GM18861 (cell line): ENCODE results near the gene CDC73.
"Not testable (repeated sequence)": the region's sequence is repeated elsewhere in the genome, so short reads cannot be mapped to it uniquely, and the experiment has no call there.

Experiments used
- ATAC-seq: cut with Tn5 transposase; IDR thresholded peaks from one replicate; pipeline ENCODE4 v1.9.1; 2021; ENCODE audit not compliant: unreplicated experiment

CDC73 gene

DNA sequence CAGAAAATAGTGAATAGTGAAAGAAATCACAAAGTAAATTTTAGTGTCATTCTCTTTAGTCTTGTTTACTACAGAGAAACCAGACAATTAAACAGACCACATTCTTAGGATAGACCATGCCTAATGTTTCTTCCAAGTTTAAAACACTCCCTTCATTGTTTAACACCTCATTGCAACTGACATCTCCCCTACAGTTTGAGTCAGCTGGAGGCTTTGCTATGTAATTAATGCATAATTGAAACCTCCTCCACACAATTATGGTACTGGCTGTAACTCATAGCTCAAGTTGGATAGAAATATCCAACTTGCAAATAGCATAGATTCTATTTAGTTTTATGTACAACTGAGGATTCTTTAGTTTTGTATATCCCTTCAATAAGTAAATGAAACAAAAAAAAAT lies 99.8 kb downstream of the CDC73 start:
- ATAC-seq: no peak

DNA sequence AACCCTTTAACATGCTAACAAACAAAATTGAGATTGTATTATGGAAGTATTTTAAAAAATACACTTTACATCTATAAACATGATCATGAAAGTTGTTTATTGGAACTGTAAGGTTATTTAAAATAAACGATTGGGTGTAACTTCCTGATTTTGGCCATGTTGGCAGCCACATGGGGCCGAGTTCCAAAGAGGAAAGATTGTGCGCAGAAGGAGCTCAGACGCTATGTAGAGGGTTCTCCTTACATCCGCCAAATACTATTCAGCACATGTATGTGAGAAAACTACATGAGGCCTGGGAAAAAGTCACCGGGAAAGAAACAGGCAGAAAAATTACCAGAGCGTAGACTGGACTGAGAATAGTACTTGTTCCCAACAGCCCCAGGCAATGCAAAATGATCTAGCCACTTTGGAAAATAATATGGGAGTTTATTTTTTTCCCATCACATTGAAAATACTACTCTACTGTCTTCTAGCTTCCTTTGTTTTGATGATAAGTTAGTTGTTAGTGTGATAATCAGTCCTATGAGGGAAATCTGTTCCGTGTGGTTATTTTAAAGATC lies 100.3 kb downstream of the CDC73 start:
- no peak for ATAC-seq

DNA sequence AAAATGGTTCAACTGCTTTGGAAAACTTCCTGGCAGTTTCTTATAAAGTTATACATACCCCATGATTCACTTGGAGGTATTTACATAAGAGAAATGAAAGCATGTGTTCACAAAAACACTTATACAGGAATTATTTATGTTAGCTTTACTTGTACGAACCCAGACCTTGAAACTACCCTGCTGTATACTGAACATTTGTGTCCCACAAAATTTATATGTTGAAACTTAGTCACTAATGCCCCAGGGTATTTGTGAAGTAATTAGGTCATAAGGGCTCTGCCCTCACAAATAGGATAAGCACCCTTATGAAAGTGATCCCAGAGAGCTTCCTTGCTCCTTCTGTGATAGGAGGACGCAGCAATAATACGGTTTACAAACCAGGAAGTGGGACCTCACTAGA lies 107.3 kb downstream of the CDC73 start:
- ATAC-seq: no peak

DNA sequence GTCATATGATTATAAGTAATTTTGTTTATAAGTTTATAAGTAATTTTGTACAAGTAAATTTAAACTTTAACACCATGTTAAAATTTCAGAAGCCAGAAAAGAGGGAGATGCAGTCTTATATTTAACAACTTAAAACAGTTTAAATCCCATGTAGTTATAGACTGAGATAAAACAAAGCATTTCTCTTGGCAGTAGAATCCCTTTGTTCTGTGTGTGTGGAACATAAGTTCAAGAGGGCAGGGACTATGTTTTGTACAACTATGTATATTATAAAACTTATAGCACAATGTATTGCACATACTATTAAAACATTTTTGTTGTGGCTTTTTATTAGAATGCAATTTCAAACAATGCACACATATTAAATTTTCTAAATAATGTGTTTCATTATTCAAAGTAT lies 109.3 kb downstream of the CDC73 start:
- not testable (repeated sequence) for ATAC-seq

DNA sequence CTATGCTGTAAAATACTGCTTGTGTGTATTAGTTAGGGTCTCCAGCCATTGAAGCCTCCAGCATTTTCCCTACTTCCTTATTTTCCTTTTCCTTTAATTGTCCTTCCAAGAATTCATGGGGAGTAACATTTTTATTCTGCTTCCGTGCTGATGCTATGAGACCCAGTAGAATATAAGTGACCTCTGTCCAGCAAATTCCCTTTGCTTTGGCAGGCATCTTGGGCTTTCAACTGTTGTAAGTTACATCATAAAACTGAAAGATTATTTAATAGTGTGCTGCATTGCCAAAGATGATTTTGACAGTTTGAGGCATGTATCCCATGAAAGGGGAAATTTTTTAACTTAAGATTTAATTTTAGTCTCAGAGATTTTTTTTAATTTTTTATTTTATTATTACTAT lies 112.7 kb downstream of the CDC73 start:
- no peak for ATAC-seq

DNA sequence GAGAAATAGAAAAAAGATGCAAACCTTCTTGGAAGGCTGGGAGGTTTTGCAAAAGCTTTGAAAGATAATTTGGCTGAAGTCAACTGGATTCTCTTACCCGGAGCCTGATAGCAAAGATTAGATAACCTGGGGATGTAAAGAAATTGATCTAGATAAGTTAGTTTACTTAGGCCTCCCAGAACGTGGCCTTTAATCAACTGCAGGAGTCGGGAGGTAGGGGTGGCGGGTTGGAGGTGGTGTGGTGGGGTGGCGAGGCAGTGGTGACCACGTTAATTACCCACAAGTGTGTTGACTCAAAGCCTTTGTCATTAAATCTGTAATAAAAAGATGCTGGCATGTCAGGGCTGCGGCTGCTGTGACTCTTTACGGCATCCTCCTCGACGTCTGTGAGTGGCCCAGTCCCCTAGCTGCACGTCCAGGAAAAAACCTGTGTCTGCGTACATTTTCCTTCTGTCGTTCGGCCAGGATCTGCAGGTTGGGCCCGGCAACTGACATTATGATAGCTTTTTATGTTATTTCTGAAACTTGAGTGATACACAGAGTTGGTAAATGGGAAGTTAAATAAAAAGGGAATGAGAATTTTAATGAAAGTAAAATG lies 115.6 kb downstream of the CDC73 start:
- ATAC-seq: no peak

DNA sequence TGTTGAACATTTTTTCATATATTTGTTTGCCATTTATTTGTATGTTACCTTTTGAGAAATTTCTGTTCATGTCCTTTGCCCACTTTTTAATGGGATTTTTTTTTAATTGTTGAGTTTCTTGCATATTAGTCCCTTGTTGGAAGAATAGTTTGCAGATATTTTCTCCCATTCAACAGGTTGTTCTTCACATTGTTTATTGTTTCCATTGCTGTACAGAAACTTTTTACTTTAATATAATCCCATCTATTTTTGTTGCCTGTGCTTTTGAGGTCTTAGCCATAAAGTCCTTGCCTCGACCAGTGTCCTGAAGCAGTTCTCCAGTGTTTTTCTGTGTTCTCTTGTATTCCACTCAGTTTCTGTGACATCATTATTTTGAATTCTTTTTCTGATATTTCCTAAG lies 118.8 kb downstream of the CDC73 start:
- no peak for ATAC-seq

DNA sequence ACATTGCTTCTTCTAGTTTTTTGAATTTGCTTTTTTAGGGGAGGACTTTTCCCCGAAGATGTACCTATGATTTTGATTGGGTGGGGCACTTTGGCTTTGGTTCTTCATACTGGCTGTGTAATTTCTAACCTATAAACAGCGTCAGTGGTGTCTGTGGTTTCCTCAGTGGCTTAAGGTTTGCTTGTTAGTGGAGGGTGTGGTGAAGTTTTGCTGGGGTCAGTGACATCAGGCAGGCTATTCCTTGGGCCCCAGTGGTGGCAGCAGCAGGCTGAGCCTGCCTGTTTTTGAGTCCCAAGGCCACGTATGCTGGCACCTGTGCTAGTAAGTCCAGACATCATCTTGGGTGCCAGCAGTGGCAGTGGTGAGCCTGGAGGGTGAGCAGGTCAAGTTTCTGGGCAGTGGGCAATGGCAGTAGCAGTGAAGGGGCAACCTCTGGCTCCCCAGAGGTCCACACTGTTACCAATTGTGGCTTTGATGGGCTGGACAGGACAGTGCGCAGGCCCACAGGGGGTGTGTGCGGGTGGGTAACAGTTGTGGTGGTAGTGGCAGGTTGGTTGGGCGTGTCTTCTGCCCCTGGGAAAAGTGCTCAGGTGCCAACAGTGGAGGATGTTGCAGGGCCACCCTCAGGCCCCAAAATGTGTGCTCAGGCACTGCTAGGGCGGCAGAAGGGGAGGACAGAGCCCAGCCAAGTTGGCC lies 119.4 kb downstream of the CDC73 start:
- no peak for ATAC-seq

DNA sequence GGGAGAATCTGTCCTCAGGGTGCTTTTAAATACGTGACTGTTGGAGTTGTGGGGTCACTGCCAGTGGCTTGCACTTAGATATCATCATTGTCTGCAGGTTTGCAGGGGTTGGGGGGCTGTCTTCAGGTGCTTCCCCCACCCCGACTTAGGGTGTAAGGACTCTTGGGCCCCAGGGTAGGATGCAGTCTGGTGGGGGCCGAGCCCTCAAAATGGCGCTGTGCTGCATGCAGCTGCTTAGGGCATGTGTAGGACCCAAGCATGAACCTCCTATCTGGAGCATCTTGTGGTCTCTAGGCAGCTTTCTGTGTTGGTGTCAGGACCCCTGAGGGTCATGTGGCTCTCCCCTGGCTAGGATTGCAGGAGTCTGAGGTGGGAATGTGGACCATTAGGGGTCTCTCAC lies 120.2 kb downstream of the CDC73 start:
- ATAC-seq: no peak

DNA sequence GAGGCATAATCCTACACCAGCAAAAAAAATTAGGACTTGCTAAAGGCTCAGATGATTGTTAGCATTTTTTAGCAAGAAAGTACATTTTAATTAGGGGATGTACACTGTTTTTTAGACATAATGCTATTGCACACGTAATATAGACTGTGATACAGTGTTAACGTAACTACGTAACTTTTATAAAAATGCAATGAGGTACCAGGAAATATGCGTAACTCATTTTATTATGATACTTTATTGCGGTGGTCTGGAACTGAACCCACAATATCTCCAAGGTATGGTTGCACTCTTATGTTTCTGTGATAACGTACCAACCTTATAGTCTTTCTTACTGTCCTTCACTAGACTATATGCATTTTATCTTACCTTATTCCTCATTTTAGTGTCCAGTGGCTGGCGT lies 127.4 kb downstream of the CDC73 start:
- no peak for ATAC-seq

DNA sequence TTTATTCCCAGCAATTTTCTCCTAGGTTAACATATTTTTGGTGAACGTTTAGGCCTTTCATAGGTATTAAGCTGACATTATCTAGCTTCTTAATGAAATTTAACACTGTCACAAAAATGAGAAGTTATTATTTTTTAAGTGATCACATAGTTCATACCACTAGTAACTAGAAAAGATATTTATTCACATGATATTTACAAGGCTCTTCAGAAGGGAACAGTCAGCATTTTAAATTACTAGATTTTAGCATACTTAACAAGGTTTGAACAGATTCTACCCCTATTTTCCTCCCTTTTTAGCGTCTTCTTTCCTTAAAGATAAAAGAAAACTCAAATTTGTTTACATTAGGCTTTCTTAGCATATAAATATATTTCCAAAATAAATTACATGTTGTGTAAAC lies 130.1 kb downstream of the CDC73 start:
- ATAC-seq: no peak

DNA sequence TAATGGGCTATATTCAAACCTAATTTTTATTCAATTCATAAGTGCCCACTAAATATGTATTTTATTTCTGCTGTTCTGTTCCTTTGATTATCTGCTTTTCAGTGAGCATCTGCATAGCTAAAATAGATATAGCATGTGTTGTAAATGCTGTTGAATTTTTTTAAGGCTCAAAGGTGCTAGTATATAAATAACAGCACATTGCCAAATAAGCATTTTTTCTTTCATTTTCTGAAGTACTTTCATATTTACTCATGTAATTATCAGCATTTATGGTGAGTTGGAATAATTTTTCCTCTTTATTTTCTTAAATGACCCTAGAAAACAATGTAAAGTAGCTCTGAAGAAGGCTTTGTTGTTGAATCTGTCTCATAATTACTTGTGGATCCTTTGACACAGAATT lies 134.2 kb downstream of the CDC73 start:
- no peak for ATAC-seq

DNA sequence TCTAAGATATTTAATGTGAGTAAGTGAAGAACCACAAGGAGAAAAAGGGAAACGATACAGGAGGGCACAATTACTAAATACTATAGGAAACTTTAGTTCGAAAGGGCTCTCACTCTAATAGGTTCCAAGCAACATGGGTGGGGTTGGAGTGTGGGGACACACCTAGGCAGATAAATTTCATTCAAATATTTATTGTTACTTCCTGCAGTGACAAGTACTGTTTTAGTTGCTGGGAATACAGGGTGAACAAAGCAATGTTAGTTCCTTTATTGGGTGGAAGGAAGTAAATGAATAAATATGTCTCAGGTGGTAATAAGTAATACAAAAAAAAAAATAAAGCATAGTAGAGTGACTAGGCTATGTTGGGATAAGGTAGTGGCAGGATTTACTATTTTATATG lies 137.8 kb downstream of the CDC73 start:
- no peak for ATAC-seq

DNA sequence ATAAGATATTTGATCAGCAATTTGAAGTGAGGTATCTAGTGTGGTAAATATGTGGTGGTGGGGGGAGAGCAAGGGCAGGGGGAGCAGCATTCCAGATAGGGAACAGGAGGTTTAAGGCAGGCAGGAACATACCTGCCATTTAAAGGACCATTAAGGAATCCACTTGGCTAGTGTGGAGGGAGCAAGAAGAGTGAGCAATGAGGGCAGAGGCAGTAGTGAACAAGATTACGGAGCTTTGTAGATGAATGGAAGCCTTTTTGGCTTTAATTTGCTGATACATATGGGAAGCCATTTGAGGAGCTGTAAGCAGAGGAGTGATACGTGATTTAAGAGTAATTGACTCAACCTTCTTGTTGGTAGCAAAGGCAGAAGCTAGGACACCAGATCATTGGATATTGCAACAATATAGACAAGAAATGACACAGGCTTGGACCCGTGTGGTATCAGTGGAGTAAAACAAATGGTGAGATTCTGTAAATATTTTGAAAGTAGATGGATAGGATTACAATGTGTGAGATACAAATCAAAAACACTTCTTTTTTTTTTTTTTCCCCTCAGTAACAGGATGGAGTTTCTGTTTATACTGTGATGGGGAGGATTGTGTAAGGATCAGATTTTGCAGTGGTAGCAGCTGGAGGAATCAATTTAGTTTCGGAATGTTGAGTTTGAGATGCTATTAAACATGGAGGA lies 138.4 kb downstream of the CDC73 start:
- no peak for ATAC-seq

DNA sequence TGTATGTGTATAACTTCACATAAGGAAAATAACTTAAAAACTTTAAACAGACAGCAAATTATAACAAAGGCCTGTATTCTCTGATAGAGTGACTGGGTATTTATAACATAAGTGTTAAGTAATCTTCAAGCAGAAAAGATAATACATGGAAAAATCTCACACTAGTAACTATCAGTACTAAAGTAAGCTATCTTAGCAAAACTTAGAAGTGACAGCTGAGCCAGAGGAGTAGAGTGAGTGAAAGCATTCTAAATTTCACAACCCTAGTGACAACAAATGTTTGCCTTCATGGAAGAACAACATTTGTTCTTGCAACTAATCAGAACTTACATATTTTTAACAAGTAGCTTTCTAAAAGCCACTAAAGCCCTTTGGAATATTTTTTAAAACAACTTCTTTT lies 139.1 kb downstream of the CDC73 start:
- no peak for ATAC-seq

DNA sequence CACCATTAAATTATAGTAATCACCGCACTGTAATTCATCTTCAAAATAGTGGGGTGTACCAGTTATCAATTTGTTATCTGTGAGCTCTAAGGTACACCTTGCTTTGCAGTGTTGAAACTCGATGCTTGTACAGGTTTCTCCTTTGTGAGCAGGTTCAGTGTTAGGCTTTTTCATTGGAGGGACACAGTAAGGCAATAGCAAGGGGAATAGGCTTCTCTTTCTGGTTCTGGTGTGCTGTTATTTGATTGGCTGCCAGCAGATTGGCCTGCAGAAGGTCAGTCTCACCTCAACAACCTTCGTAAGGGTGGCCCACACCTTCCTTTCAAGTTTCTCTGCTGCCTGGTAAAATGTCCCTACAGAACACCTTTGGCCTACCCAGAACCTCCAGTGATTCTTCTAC lies 140.8 kb downstream of the CDC73 start:
- no peak for ATAC-seq

DNA sequence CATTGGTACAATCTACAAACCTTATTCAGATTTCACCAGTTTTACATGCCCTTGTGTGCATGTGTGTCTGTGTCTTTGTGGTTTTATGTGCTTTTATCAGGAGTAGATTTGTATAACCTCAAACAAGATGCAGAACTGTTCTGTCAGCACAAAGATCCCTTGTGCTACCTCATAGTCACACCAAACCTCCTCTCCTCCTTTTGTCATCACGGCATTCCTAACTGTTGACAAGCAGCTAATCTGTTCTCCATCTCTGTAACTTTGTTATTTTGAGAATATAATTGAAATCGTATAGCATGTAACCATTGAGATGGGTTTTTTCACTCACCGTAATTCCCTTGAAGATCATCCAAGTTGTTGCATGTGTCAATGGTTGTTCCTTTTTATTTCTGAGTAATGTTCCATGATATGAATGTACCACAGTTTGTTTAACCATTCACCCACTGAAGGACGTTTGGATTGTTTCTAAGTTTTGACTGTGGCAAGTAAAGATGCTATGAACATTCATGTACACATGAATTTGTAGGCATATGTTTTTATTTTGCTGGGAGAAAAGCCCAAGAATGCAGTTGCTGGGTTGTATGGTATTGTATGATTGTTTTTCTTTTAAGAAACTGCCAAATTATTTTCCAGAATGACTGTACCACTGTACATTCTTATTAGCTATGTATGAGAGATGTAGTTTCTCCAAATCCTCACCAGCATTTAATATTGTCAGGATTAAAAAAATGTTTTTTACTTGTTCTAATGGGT lies 142.7 kb downstream of the CDC73 start:
- no peak for ATAC-seq

DNA sequence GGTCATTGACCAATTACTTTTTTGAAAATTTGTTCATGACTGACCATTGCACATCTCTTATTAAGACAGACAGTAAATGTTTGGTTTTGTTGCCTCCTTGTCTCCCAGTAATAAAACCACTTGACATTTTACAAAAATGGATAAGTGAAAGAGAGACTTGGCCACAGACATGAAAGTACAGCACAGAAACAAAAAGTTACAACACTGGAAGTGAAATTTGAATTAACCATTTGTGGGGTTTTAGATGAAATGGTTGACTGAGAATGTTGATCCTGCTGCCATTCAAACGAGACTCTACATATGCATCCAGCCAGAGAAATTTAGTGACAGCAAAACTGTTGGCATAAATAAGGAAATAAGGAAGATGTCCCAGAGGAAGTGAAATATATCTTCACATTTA lies 143.9 kb downstream of the CDC73 start:
- ATAC-seq: no peak

DNA sequence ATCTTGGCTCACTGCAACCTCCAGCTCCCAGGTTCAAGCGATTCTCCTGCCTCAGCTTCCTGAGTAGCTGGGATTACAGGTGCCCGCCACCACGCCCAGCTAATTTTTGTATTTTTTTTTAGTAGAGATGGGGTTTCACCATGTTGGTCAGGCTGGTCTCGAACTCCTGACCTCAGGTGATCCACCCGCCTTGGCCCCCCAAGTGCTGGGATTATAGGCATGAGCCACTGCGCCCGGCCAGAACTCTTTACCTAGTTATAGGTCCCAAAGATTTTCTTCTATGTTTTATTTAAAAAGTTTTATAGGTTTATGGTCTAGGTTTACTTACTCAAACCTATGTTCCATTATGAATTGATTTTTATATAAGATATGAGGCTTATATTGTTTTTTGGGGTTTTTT lies 145.0 kb downstream of the CDC73 start:
- not testable (repeated sequence) for ATAC-seq

DNA sequence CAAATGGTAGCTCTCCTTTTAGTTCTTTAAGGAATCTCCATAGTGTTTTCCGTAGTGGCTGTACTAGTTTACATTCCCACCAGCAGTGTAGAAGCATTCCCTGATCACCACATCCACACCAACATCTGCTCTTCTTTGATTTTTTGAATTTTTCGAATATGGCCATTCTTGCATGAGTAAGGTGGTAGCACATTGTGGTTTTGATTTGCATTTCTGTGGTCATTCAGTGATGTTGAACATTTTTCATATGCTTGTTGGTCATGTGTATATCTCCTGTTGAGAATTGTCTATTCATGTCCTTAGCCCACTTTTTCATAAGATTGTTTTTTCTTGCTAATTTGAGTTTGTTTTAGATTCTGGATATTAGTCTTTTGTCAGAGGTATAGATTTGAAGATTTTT lies 149.2 kb downstream of the CDC73 start:
- ATAC-seq: peak; percentile 100

DNA sequence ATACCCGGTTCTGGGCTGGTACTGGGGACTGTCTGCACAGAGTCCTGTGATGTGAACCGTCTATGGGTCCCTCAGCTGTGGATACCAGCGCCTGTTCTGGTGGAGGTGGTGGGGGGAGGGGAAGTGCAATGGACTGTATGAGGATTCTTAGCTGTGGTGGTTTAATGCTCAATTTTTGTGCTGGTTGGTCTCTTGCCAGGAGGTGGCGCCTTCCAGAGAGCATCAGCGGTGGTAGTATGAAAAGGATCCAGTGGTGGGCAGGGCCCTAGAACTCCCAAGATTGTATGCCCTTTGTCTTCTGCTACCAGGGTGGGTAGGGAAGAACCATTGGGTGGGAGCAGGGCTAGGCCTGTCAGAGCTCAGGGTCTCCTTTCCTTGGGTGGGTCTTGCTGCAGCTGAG lies 153.9 kb downstream of the CDC73 start:
- ATAC-seq: no peak

DNA sequence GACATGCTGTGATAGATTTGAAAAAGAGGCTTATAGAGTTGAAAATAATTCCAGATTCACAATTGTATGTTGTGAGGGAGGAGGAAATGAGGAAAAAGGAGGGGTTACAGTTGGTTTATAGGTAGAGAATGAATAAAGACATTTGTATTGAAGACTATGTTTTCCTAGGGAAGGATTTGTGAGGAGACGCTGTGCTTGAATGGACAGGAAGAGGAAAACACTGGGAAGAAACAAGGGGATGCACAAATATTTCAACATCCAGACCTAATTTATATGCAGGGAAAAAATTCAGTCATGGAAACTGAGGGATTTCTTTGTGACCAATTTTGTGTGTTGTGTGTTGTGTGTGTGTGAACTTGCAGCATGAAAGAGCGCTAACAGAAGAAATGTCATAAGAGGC lies 157.1 kb downstream of the CDC73 start:
- ATAC-seq: no peak
